K562 (cell line): ENCODE data around the gene SDE2. TPM values are rescaled to one million over a fixed set of nuclear protein-coding genes. Genes with fewer than 3 reads are reported as not detected.

Experiments used
- ARID3A ChIP-seq: IDR thresholded peaks from 2 replicates; pipeline ENCODE4 v1.6.1; 2012; ENCODE audit warnings: low read depth, low read length, improper control_type of control experiment, borderline replicate concordance
- BDP1 ChIP-seq: IDR thresholded peaks from 3 replicates; pipeline ENCODE4 v1.6.1; 2011; ENCODE audit not compliant: insufficient read length, insufficient read depth
- CREM ChIP-seq: IDR thresholded peaks from 2 replicates; pipeline ENCODE4 v1.6.1; 2014; ENCODE audit warnings: antibody characterized with exemption, low read depth
- IFI16 ChIP-seq: fragments of 250-450 bp; sonication (Bioruptor Pico); IDR thresholded peaks from 2 replicates; pipeline ENCODE4 v2.1.2; 2022; ENCODE audit warnings: mild to moderate bottlenecking, inconsistent platforms
- MAFF ChIP-seq: IDR thresholded peaks from 2 replicates; pipeline ENCODE4 v1.6.1; 2012; ENCODE audit warnings: low read length, improper control_type of control experiment
- RAD21 ChIP-seq, 2 experiments: fragments of 250-450 bp in 1 of 2; fragments of 450-650 bp in 1 of 2; sonication (Bioruptor Pico) in 1 of 2; formaldehyde crosslinking in 1 of 2; IDR thresholded peaks in 1 of 2; conservative IDR thresholded peaks in 1 of 2; 2 replicates each; pipeline versions ENCODE4 v1.4.0 to v1.8.0; 2020 to 2022; ENCODE audit warnings: mild to moderate bottlenecking in 2 of 2, moderate library complexity in 1 of 2
- RHOXF2B ChIP-seq: fragments of 250-450 bp; sonication (Bioruptor Pico); conservative IDR thresholded peaks from 2 replicates; pipeline ENCODE4 v1.5.1; 2021
- SETDB1 ChIP-seq: IDR thresholded peaks from one replicate; pipeline ENCODE4 v1.6.1; 2012; ENCODE audit warnings: low read length, control low read depth, inconsistent platforms
- SIX5 ChIP-seq, 2 experiments: IDR thresholded peaks; 2 replicates each; pipeline ENCODE4 v1.6.1; 2011; ENCODE audit warnings: low read length in 2 of 2, borderline replicate concordance in 1 of 2, low read depth in 1 of 2, mild to moderate bottlenecking in 1 of 2, moderate library complexity in 1 of 2; ENCODE audit not compliant: insufficient read depth in 1 of 2
- TFAM ChIP-seq: fragments of 250-450 bp; sonication (Bioruptor Pico); conservative IDR thresholded peaks from 2 replicates; pipeline ENCODE4 v1.5.0; 2021; ENCODE audit warnings: mild to moderate bottlenecking, moderate library complexity
- THRA ChIP-seq: fragments of 450-650 bp; IDR thresholded peaks from 2 replicates; pipeline ENCODE4 v1.6.1; 2017; ENCODE audit warnings: mild to moderate bottlenecking, moderate library complexity
- USF1 ChIP-seq: sonication (generic); formaldehyde crosslinking; IDR thresholded peaks from 2 replicates; pipeline ENCODE4 v1.9.0; 2022; ENCODE audit warnings: mild to moderate bottlenecking, missing genetic modification reagents
- ZBED1 ChIP-seq: IDR thresholded peaks from 2 replicates; pipeline ENCODE4 v1.6.1; 2014
- ZBTB7A ChIP-seq: IDR thresholded peaks from 2 replicates; pipeline ENCODE4 v1.6.1; 2011; ENCODE audit warnings: low read depth, mild to moderate bottlenecking, low read length, moderate library complexity, borderline replicate concordance; ENCODE audit not compliant: control insufficient read depth
- ZNF23 ChIP-seq: fragments of 250-450 bp; sonication (Bioruptor Pico); IDR thresholded peaks from 2 replicates; pipeline ENCODE4 v1.4.0; 2020; ENCODE audit warnings: mild to moderate bottlenecking
- ZNF311 ChIP-seq: fragments of 250-450 bp; sonication (Bioruptor Pico); IDR thresholded peaks from 2 replicates; pipeline ENCODE4 v1.4.0; 2020; ENCODE audit warnings: mild to moderate bottlenecking, moderate library complexity
- polyA plus RNA-seq, 8 experiments: library from polyadenylated mRNA; depleted of rRNA in 4 of 8; stranded (reverse) in 5 of 8; unstranded in 3 of 8; fragments of >200 nt; fragmentation: Nextera tagmentation in 2 of 8; fragmentation: Illumina TruSeq in 1 of 8; extraction: Ambion mirVana in 2 of 8; extraction: Trizol in 1 of 8; gene quantifications; 2 replicates each; pipeline versions ENCODE4 v1.2.1 to v1.2.3, GENCODE V29; 2011 to 2014; ENCODE audit warnings: inconsistent platforms in 1 of 8, missing spikeins in 1 of 8
- total RNA-seq, 7 experiments: library from RNA; depleted of rRNA in 6 of 7; stranded (reverse); fragments of >200 nt in 6 of 7; fragmentation: Illumina TruSeq in 2 of 7; extraction: Trizol in 2 of 7; gene quantifications; 2 replicates each; pipeline versions ENCODE4 v1.2.1 to v1.2.3, GENCODE V29; 2011 to 2021; ENCODE audit warnings: low replicate concordance in 1 of 7
- TF ChIP-seq, protein P1 (sequence below): fragments of 450-650 bp; IDR thresholded peaks from 2 replicates; pipeline ENCODE4 v1.7.0; 2016; ENCODE audit warnings: borderline replicate concordance
- TF ChIP-seq, protein P2 (sequence below): fragments of 450-650 bp; IDR thresholded peaks from 2 replicates; pipeline ENCODE4 v1.6.1; 2018; ENCODE audit not compliant: partially characterized antibody

The SDE2 gene
- total and polyA plus RNA-seq, 9 of the 15 experiments (the other 6 are each of a cell fraction or from before 2014, with no cell fraction given): 14.3 to 62.3 (median 46.0) TPM

- no peak for TF ChIP-seq USF1 (CRISPR knock-in tag)
- no peak for TF ChIP-seq BDP1
- no peak for TF ChIP-seq TFAM
- TF ChIP-seq CREM: peak; percentile 70
- peak; percentile 49 for TF ChIP-seq SETDB1
- peak; percentile 69; the same call in 1 of the 2 replicates for TF ChIP-seq ARID3A
- TF ChIP-seq, protein P1, sequence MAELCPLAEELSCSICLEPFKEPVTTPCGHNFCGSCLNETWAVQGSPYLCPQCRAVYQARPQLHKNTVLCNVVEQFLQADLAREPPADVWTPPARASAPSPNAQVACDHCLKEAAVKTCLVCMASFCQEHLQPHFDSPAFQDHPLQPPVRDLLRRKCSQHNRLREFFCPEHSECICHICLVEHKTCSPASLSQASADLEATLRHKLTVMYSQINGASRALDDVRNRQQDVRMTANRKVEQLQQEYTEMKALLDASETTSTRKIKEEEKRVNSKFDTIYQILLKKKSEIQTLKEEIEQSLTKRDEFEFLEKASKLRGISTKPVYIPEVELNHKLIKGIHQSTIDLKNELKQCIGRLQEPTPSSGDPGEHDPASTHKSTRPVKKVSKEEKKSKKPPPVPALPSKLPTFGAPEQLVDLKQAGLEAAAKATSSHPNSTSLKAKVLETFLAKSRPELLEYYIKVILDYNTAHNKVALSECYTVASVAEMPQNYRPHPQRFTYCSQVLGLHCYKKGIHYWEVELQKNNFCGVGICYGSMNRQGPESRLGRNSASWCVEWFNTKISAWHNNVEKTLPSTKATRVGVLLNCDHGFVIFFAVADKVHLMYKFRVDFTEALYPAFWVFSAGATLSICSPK: no peak
- TF ChIP-seq ZBED1: peak; percentile 68; the same call in 1 of the 2 replicates
- peak; percentile 83 for TF ChIP-seq MAFF
- no peak for TF ChIP-seq ZNF23 (CRISPR knock-in tag)
- no peak for TF ChIP-seq SIX5 (IDR thresholded peaks at IDR 0.05; ENCODE audit: borderline replicate concordance in 1 of 2, insufficient read depth in 1 of 2, low read depth in 1 of 2, low read length in 2 of 2)
- peak; percentile 52; the same call in 1 of the 2 replicates for TF ChIP-seq ZNF311
- no peak for TF ChIP-seq RHOXF2B (CRISPR knock-in tag)
- no peak for TF ChIP-seq IFI16 (CRISPR knock-in tag)
- peak in 1 of 2 experiments; percentile 31; a peak in 1 of 4 replicates for TF ChIP-seq RAD21 (CRISPR knock-in tag; conservative IDR thresholded peaks at IDR 0.05 in 1 of 2, IDR thresholded peaks at IDR 0.05 in 1 of 2)
- TF ChIP-seq THRA: no peak
- TF ChIP-seq ZBTB7A: no peak
- TF ChIP-seq, protein P2, sequence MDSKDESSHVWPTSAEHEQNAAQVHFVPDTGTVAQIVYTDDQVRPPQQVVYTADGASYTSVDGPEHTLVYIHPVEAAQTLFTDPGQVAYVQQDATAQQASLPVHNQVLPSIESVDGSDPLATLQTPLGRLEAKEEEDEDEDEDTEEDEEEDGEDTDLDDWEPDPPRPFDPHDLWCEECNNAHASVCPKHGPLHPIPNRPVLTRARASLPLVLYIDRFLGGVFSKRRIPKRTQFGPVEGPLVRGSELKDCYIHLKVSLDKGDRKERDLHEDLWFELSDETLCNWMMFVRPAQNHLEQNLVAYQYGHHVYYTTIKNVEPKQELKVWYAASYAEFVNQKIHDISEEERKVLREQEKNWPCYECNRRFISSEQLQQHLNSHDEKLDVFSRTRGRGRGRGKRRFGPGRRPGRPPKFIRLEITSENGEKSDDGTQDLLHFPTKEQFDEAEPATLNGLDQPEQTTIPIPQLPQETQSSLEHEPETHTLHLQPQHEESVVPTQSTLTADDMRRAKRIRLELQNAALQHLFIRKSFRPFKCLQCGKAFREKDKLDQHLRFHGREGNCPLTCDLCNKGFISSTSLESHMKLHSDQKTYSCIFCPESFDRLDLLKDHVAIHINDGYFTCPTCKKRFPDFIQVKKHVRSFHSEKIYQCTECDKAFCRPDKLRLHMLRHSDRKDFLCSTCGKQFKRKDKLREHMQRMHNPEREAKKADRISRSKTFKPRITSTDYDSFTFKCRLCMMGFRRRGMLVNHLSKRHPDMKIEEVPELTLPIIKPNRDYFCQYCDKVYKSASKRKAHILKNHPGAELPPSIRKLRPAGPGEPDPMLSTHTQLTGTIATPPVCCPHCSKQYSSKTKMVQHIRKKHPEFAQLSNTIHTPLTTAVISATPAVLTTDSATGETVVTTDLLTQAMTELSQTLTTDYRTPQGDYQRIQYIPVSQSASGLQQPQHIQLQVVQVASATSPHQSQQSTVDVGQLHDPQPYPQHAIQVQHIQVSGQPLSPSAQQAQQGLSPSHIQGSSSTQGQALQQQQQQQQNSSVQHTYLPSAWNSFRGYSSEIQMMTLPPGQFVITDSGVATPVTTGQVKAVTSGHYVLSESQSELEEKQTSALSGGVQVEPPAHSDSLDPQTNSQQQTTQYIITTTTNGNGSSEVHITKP: peak; percentile 44
These were observed 3.7 kb upstream of the SDE2 start (continued) for GRCh38 chr1:226002667-226003501.
